Measurements from ENCODE around the gene FCGR3B.
"Not testable (repeated sequence)": the region's sequence is repeated elsewhere in the genome, so short reads cannot be mapped to it uniquely, and the experiment has no call there.

Gene FCGR3B

GRCh38 chr1:161631076-161631475 is at the start of gene FCGR3B:
Gene FCGR3B (minus strand): TSS chr1:161631176. CDS start chr1:161631094, 82 bp downstream.
- DNase-seq: no peak

- no peak for DNase-seq
Observed at GRCh38 chr1:161678500-161678899, 47.5 kb upstream of the FCGR3B start.

GRCh38 chr1:161676958-161677689 is 46.1 kb upstream of the FCGR3B start:
- DNase-seq: no peak

- no peak for DNase-seq
Observed at GRCh38 chr1:161676441-161676840, 45.5 kb upstream of the FCGR3B start.

GRCh38 chr1:161674908-161675307 is 43.9 kb upstream of the FCGR3B start:
- DNase-seq: not testable (repeated sequence)

- DNase-seq: not testable (repeated sequence)
Observed at GRCh38 chr1:161674447-161674846, 43.5 kb upstream of the FCGR3B start.

GRCh38 chr1:161673437-161673836 is 42.5 kb upstream of the FCGR3B start:
- not testable (repeated sequence) for DNase-seq

- DNase-seq: not testable (repeated sequence)
Observed at GRCh38 chr1:161671045-161672020, 40.4 kb upstream of the FCGR3B start.

GRCh38 chr1:161664689-161665088 is 33.7 kb upstream of the FCGR3B start:
- DNase-seq: not testable (repeated sequence)

GRCh38 chr1:161663569-161663968 is 32.6 kb upstream of the FCGR3B start:
- not testable (repeated sequence) for DNase-seq

GRCh38 chr1:161662684-161663339 is 31.8 kb upstream of the FCGR3B start, which contains the start of gene FCGR2B:
Gene FCGR2B (plus strand): TSS chr1:161663143. CDS start chr1:161663242, 99 bp downstream.
- not testable (repeated sequence) for DNase-seq

- not testable (repeated sequence) for DNase-seq
Observed at GRCh38 chr1:161661660-161662311, 30.8 kb upstream of the FCGR3B start.

GRCh38 chr1:161658524-161658923 is 27.5 kb upstream of the FCGR3B start:
- DNase-seq: not testable (repeated sequence)

GRCh38 chr1:161653971-161654370 is 23.0 kb upstream of the FCGR3B start:
- DNase-seq: not testable (repeated sequence)

- DNase-seq: not testable (repeated sequence)
Observed at GRCh38 chr1:161653541-161653940, 22.6 kb upstream of the FCGR3B start.

GRCh38 chr1:161647507-161648360 is 16.8 kb upstream of the FCGR3B start:
- DNase-seq: not testable (repeated sequence)

GRCh38 chr1:161644855-161645254 is 13.9 kb upstream of the FCGR3B start:
- DNase-seq: not testable (repeated sequence)

GRCh38 chr1:161643481-161644208 is 12.7 kb upstream of the FCGR3B start:
- not testable (repeated sequence) for DNase-seq

GRCh38 chr1:161642697-161643096 is 11.7 kb upstream of the FCGR3B start:
- DNase-seq: not testable (repeated sequence)

GRCh38 chr1:161639203-161639602 is 8.2 kb upstream of the FCGR3B start:
- not testable (repeated sequence) for DNase-seq
